GM19463 (cell line): ENCODE results near the gene TSTD2.
"Not testable (repeated sequence)": the region's sequence is repeated elsewhere in the genome, so short reads cannot be mapped to it uniquely, and the experiment has no call there.

ENCODE experiments used
- ATAC-seq: cut with Tn5 transposase; IDR thresholded peaks from one replicate; pipeline ENCODE4 v1.9.1; 2021; ENCODE audit warnings: mild to moderate bottlenecking, moderate library complexity; ENCODE audit not compliant: unreplicated experiment

The TSTD2 gene

GRCh38 chr9:97593960-97594359, 39.2 kb downstream of the TSTD2 start:
- no peak for ATAC-seq

DNA sequence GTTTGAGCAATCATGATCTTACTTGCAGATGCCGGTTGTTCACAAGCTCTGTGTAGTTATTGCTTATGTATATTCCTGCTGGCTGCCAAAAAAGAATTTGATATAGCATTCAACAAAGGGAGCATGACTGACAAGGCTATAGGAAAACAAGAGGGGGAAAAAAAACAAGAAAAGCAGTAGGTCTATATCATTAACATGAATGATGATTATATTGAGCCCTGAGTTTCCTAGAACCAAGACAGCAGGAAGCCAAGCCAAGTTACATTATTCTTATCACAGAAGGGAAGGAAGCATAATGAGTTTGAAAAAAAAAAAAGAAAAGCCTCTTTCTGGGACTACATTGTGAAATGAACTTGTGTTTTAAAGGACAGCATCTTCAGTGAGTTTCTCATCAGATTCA, 41.0 kb downstream of the TSTD2 start:
- no peak for ATAC-seq

DNA sequence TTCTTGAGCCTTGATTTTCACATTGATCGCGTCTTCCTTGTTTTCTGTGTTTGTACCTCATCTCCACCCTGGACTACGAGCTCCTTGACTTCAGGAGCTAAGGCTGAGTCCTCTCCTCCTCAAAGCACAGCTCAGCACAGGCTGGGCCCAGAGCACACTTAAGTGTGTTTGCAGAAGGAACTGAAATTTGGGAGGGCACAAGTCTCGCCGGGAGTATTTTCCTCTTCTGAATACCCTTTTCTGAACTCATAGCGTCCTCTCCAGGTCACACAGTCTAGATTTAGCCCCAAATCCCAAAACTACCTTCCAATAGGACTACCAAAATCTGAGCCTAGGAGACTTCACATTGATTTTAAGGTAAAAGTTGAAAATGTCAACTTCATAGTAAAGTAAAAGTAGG, 41.6 kb downstream of the TSTD2 start:
- ATAC-seq: no peak

- ATAC-seq: not testable (repeated sequence)
Observed at GRCh38 chr9:97586909-97587308, 46.3 kb downstream of the TSTD2 start.

- not testable (repeated sequence) for ATAC-seq
Observed at GRCh38 chr9:97584778-97585177, 48.4 kb downstream of the TSTD2 start.

GRCh38 chr9:97581590-97581989, 51.6 kb downstream of the TSTD2 start:
- ATAC-seq: not testable (repeated sequence)

DNA sequence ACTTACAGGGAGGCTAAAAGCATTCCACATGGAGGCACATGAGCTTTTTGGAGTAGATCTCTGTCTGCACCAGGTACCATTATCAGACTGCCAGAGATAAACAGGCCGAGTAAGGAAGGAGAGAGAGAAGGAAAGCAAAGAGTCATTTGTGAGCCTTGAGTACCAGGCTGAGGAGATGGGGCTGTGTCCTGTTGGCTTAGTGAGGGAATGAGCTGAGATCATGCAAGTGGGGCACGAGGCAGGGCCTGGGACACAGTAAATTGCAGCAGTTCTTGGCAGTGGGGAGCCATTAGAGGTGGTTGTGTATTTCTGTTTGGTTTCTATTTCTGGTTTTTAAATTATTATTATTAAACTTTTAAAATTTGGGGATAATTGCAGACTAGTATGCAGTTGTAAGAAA, 53.3 kb downstream of the TSTD2 start:
- ATAC-seq: no peak

DNA sequence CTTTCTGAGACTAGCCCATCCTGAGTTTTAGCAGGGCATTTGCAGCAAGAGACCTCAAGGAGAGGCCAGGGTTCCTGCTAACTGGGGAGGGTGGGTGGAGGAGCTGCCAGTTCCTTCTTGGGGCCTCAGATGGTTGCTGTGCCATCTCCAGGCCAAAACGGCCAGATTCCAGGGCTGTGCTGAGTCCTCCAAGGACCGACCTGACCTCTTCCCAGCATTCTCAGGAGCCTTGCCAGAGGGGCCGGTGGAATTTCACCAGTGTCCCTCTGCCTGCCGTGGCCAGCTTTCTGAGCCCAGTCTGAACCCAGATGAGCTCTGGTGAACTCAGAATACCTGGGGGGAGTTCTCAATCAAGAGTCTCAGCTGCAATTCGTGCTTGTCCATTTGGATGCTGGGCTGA, 54.3 kb downstream of the TSTD2 start:
- no peak for ATAC-seq

DNA sequence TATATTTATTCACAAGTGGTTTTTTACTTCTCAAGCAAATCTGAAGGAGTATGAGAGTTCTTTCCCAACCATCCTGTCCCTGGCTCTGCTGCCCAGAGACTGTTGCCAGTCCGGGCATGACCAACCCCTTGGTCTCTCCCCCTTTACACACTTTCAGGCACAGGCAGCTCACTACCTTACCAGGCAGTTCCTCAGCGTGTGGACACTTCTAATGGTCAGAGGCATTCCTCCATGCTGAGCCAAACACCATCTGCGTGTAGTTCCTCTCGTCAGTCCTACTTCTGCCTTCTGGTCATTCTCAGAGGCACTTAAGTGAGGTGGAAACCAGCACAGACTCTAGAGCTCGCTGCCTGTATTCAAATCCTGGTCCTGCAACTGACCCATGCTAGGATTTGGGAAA, 56.1 kb downstream of the TSTD2 start:
- ATAC-seq: no peak

GRCh38 chr9:97575673-97576200, 57.4 kb downstream of the TSTD2 start:
- no peak for ATAC-seq

DNA sequence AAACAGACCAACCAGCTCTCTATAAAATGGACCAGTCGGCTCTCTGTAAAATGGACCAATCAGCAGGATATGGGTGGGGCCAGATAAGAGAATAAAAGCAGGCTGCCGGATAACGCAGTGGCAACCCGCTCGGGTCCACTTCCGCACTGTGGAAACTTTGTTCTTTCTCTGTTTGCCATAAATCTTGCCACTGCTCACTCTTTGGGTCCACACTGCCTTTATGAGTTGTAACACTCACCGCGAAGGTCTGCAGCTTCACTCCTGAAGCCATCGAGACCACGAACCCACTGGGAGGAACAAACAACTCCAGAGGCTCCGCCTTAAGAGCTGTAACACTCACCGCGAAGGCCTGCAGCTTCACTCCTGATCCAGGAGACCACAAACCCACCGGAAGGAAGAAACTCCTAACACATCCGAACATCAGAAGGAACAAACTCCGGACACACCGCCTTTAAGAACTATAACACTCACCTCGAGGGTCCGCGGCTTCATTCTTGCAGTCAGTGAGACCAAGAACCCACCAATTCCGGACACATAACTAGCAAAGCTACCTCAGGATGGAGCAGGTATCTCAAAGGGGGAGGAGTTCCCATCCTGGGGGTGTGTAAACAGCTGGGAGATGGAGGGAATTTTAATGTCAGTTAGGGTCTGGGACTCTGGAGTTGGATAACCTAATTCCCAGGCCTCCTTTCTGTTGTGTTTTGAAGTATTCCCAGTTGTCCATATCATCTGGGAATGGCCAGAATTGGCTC, 58.1 kb downstream of the TSTD2 start:
- not testable (repeated sequence) for ATAC-seq

DNA sequence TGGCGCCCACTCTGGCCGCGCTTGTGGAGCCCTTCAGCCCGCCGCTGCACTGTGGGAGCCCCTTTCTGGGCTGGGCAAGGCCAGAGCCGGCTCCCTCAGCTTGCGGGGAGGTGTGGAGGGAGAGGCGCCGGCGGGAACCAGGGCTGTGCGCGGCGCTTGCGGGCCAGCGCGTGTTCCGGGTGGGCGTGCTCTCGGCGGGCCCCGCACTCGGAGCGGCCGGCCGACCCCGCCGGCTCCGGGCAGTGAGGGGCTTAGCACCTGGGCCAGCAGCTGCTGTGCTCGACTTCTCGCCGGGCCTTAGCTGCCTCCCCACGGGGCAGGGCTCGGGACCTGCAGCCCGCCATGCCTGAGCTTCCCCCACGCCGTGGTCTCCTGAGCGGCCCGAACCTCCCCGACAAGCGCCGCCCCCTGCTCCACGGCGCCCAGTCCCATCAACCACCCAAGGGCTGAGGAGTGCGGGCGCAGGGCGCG, 59.0 kb downstream of the TSTD2 start:
- not testable (repeated sequence) for ATAC-seq

GRCh38 chr9:97573482-97574073, 59.6 kb downstream of the TSTD2 start:
- ATAC-seq: no peak

DNA sequence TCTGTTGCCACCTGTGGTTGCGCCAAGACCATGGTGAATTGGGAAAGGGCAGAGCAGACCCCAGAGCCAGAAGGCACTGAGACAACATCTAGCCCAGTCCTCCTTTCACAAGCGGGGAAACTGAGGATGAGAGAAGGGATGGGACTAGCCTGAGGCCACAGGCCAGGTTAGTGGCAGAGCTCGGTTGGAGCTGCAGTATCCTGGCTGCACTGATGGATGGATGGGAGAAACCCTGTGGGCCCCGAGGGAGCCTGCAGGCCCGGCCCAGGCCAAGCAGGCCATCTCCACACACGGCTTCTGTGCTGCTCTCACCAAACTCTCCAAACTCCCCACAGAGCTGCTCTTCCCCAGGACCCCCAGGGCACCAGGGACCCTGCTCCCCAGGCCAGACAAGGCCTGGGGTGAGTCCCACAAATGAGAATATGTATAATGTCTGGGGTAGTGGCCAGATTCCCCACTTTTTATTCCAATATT, 60.2 kb downstream of the TSTD2 start:
- ATAC-seq: no peak

- ATAC-seq: no peak
Observed at GRCh38 chr9:97572196-97572891, 60.8 kb downstream of the TSTD2 start.

GRCh38 chr9:97571664-97572063, 61.5 kb downstream of the TSTD2 start:
- no peak for ATAC-seq

GRCh38 chr9:97570899-97571298, 62.3 kb downstream of the TSTD2 start:
- no peak for ATAC-seq

DNA sequence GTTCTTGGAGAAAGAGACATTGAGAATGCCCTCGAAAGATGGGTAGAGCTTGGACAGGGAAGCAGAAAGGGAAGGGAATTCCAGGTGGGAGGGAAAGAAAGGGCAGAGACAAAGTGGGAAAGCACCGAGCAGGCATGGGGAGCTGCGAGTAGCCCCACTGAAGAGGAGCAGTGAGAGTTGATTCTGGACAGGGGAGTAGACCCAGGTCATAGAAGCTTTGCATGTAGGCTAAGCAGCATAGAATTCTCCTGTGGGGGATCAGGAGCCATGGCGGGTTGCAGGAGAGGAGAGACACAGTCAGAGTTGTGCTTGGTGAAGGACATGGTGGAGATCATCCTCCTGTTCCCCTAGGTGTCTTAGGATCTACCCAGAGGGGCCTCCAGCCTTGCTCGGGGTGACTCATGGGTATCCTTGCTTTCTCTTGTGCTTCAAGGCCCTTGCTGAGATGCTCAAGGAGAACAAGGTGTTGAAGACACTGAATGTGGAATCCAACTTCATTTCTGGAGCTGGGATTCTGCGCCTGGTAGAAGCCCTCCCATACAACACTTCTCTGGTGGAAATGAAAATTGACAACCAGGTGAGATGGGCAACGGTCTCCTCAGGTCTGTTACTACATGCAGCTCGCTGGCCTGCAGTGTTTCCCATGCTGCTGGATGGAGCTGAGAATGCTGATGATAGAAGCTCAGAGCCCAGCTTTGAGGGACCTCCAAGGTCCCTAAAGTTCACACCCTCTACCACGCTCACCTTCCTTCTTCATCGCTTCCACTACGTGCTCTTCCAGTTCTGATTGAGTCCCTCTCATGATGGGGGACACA, 64.5 kb downstream of the TSTD2 start:
- ATAC-seq: no peak

GRCh38 chr9:97567894-97568202, 65.3 kb downstream of the TSTD2 start:
- ATAC-seq: no peak

- ATAC-seq: no peak
Observed at GRCh38 chr9:97567182-97567893, 65.8 kb downstream of the TSTD2 start.
